ENCODE measurements around the gene GLT1D1.

Gene GLT1D1

DNA sequence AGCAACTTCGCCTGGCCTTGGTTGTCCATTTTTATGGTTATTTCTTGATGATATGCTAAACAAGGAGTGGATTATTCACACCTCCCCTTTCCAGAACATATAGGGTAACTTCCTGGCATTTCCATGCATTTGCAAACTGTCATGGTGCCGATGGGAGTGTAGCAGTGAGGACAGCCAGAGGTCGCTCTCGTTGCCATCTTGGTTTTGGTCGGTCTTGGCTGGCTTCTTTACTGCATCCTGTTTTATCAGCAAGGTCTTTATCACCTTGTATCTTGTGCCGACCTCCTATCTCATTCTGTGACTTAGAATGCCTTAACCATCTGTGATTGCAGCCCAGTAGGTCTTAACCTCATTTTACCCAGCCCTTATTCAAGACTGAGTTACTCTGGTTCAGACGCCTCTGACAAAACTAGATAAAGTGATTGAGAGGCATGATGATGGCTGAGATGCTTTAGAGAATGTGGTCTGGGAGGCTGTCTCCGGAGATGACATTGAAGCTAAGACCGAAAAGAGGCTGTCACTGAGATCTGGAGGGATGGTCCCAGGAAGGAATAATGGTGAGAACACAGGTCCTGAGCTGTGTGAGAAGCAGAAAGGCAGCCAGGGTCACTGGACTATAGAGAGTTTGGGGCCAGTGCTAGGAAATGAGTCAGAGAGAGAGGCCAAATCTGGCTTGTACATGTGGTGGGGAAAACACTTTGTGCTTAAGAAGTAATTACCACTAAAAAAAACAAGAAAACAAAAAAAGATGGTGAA lies 2.9 kb downstream of the GLT1D1 start:
- no peak for DNase-seq (ENCODE audit: low read depth in 2 of 2)

GRCh38 chr12:128856791-128857078 lies 3.5 kb downstream of the GLT1D1 start:
- no peak for DNase-seq (ENCODE audit: low read depth in 2 of 2)

DNA sequence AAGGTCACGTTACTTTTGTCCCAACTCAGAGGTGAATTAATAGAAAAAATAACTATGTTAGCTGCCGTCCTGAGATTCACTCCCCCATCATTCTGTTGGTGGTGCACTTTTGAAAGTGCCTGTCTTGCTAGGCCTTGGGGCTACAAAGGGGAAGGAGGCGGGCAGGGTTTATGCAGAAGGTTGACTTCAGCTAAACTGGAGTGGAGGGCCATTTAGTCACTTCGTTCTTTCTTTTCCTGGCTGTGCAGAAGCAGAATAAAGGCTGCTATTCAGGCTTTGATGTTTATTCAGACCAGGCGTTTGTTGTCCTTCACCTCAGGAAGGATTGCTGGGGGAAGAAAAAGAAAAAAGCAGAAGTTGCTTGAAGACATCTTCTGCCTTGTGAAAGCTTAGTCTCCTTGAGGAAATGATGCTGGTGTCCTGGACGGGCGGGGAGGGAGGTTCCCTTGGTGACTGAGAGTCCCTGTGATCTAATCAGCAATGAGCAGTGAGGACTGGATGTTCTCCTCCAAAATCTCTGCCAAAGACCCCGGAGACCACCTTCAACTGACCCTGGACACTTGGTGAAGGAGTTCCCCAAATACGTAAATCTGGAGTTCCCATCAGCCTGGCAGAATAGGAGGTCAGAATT lies 4.0 kb downstream of the GLT1D1 start:
- DNase-seq (ENCODE audit: low read depth in 2 of 2): no peak

DNA sequence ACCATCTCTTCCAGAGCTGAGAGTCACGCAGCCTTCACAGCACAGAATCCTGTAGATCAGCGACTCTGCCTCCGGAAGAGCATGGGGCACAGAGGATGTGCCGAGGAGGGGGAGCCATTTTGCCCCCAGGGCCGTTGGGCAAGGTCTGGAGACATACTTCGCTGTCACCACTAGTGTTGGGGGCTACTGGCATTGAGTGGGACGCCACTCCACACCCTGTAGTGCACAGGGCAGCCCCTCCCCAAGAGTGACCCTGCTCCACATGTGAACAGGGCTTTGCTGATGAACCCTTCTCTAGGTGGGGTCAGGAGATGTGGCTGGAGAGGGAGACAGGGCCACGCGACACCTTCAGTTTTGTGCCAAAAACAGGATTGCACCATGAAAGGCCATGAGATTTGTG lies 6.0 kb downstream of the GLT1D1 start:
- DNase-seq (ENCODE audit: low read depth in 2 of 2): no peak

DNA sequence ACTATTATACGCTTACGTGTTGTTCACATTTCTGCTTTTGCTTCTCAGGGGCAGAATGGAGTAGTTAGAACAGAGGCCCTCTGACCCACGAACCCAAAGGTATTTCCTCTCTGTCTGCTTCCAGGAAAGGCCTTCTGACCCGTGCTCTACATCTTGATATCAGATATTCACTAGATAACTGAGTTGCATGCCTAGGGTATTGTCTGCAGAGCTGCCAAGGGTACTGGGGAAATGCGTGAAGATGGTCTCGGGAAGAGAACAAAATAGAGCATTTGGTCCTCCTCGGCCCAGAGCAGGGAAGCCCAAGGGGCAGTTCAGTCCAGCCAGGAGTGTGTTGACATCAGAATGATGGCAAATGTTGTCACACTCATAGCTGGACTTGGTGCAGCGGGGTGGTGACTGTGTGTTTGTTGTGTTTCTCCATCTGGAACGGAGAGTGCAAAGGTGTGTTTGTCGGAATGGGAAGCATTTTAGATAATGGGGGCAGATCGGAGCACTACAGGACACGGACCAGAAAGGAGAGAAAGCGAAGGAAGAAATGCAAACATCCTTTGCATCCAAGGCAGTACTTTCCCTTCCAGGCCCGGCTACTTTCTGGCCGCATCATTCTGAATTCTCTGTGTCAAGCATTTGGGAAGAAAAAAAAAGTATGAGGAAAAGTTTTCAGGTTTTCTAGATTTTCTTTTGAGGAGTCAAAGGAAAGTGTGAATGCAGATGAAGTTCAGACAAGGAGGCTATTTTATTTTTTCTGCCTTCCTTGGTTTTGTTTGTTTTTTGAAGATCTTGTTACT lies 8.1 kb downstream of the GLT1D1 start:
- no peak for DNase-seq (ENCODE audit: low read depth in 2 of 2)

GRCh38 chr12:128863957-128864356 lies 10.7 kb downstream of the GLT1D1 start:
- DNase-seq (ENCODE audit: low read depth in 2 of 2): no peak

DNA sequence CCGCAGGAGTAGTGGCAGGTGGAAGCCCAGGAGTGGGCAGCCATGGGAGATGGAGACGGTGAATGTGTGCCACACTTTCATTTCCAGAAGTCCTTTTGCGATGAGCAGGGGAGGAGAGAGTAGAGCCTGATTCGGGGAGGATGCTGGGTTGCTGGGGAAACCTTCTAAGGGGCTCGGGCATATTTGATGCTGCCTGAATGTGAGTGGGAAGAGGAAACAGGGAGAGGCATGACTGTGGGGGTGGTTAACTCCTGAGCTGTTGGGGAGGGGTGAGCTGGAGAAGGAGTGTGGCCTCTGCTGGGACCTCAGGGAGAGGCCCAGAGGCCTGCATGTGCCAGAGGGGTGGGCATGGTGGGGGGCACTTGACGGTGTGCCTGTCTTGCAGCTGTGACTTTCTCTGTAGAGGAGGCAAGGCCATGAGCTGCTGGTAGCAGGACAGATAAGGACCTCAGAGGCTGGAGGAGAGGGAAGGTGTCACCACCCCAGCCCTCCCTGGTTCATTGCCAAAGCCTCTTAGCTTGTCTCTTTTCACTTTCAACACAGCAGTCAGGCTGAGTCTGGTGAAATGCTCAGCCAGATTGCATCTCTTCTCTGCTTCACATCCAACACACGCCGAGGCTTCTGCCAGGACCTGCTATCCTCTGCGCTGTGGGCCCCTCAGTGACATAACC lies 11.4 kb downstream of the GLT1D1 start:
- no peak for DNase-seq (ENCODE audit: low read depth in 2 of 2)

- DNase-seq (ENCODE audit: low read depth in 2 of 2): no peak
Measured at GRCh38 chr12:128867466-128867865, 14.2 kb downstream of the GLT1D1 start.

GRCh38 chr12:128871516-128871892 lies 18.2 kb downstream of the GLT1D1 start:
- no peak for DNase-seq (ENCODE audit: low read depth in 2 of 2)

- DNase-seq (ENCODE audit: low read depth in 2 of 2): no peak
Measured at GRCh38 chr12:128872303-128872702, 19.0 kb downstream of the GLT1D1 start.

GRCh38 chr12:128876559-128876958 lies 23.3 kb downstream of the GLT1D1 start:
- no peak for DNase-seq (ENCODE audit: low read depth in 2 of 2)

DNA sequence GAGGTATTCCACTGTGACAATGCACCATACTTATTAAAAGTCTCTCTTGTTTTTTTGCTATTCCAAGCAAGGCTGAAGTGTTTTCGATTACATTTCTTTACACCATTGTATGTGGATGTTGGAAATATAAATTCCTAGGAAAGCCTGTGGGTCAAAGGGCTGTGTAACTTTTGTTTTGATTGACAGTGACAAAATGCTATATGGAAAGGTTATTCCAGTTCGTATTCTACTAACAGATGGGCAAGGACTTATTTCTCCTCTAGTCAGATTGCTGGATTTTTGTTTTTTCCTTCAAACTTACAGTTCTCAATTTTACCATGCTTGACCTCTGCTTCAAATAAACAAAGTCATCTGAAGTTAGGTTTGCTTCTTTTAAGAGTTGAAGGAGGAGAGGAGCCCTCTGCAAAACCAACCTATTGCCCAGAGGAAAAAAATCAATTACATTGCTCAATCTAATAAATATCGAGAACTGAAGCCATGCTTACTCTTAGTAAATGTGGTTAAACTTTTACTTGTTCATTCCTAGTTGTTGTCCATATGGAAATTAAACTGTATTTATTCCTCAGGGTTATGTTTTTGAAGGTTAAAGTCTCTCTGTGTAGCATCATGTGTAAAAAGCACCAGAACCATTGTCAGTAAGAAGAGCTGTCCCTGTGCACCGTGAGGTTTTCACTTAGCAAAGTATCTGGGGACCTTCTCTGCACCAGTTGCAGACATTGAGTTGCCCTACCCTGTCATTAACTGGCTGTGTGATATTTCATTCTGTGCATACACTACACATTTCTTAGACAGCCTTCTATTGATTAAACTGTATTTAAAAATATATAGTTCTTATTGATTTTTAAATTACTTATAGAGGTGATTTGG lies 26.9 kb downstream of the GLT1D1 start:
- no peak for DNase-seq (ENCODE audit: low read depth in 2 of 2)

GRCh38 chr12:128891856-128892255 lies 38.6 kb downstream of the GLT1D1 start:
- DNase-seq (ENCODE audit: low read depth in 2 of 2): no peak

GRCh38 chr12:128903236-128903635 lies 50.0 kb downstream of the GLT1D1 start:
- DNase-seq (ENCODE audit: low read depth in 2 of 2): no peak

DNA sequence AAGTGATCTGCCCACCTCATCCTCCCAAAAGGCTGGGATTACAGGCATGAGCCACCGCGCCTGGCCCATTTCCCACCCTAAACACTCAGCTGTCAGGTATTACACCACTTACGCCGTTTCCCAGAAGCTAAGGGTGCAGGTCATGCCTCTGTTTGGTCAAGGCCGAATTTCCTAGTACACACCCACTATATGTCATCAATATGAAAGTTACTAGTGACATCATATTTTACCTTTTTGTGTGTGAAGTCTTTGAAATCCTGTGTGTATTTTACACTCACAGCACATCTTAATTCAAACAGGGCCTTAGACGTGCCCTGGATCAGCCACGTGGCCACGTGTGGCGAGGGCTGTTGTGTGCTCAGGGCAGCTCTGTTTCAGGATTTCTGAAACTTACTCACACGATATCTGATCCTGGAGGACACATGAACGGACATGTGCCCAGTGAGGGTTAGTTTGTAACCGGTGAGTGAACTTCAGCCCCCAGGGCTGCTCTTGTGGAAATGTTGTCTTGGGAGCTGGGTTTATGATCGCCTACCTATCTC lies 51.8 kb downstream of the GLT1D1 start:
- DNase-seq (ENCODE audit: low read depth in 2 of 2): no peak

DNA sequence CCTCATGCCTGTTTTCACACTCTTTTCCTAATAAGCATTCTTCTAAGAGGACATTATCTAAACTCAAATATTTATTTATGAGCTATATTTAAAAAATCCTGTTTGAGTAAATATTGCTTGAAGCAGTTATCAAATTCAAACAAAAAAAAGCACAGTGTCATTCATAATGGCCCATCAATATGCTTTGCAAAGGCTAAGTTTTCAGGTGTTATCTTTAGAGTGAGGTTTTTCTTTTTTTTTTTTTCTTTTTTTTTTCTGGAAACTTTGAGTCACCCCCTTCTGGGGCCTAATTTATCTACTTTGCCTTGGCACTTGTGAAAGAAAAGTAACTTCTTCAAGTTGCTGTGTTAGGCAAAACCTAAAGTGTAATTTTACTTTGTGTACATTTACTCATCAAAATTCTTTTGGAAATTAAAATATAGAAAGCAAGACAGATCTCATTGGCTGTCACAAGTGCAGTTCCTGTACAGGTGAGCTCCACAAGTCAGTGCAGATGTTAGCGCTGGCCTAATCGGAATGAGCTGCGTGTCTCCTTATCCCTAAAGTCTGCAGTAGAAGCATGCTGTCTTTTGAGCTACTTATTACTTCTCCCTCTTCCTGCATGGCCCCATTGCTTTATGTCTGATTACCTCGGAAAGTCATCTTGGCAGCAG lies 53.3 kb downstream of the GLT1D1 start:
- no peak for DNase-seq (ENCODE audit: low read depth in 2 of 2)

- DNase-seq (ENCODE audit: low read depth in 2 of 2): no peak
Measured at GRCh38 chr12:128908254-128908653, 55.0 kb downstream of the GLT1D1 start.

DNA sequence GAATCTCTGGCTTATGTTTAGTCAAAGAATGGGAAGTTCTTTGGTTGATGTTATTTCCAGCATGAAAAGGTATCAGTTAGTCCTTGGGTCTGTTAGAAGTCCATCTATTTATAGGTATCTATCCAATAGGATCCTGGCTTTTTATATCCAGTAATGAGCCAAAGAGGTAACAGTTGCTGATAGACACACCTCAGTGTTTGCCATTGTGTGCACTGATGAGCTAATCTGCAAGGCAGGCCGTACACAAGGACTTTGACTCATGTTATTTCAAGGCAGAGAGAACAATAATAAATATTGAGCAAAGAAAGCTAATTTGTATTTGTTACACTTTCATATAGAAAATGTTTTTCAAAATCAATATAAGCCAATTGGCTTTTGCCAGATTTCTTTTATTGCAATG lies 56.4 kb downstream of the GLT1D1 start:
- DNase-seq (ENCODE audit: low read depth in 2 of 2): no peak

DNA sequence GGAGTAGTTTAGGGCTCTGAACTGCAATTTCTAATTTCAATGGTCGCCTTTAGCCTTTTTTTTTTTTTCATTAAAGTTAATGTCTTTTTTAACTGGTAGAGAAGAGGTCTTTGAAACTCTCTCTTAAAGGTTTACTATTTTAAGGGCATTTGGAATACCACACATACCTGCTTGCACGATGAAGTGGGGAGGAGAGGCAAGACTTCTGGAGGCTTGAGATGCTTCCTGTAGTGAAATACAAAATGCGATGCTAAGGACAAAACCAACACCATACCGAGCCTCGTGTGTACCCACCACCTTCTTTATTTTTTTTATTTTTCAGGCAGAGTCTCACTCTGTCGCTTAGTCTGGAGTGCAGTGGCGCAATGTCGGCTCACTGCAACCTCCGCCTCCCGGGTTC lies 57.4 kb downstream of the GLT1D1 start:
- DNase-seq (ENCODE audit: low read depth in 2 of 2): no peak

- DNase-seq (ENCODE audit: low read depth in 2 of 2): no peak
Measured at GRCh38 chr12:128911861-128912260, 58.6 kb downstream of the GLT1D1 start.
